HG03469 (cell line): Measurements from ENCODE around the gene DYNC2H1.
"Not testable (repeated sequence)": the region's sequence is repeated elsewhere in the genome, so short reads cannot be mapped to it uniquely, and the experiment has no call there.

ENCODE experiments used
- ATAC-seq: cut with Tn5 transposase; IDR thresholded peaks from one replicate; pipeline ENCODE4 v1.9.1; 2021; ENCODE audit warnings: mild to moderate bottlenecking, moderate library complexity, moderate number of reproducible peaks; ENCODE audit not compliant: unreplicated experiment

DYNC2H1 gene

GRCh38 chr11:103358251-103358650 is 249.0 kb downstream of the DYNC2H1 start:
- ATAC-seq: no peak

GRCh38 chr11:103359216-103359615 is 250.0 kb downstream of the DYNC2H1 start:
- no peak for ATAC-seq

GRCh38 chr11:103364687-103365086 is 255.5 kb downstream of the DYNC2H1 start:
- ATAC-seq: no peak

- ATAC-seq: no peak
Observed at GRCh38 chr11:103367650-103368049, 258.4 kb downstream of the DYNC2H1 start.

- ATAC-seq: no peak
Observed at GRCh38 chr11:103368145-103368544, 258.9 kb downstream of the DYNC2H1 start.

- no peak for ATAC-seq
Observed at GRCh38 chr11:103370076-103370475, 260.9 kb downstream of the DYNC2H1 start.

GRCh38 chr11:103372906-103373305 is 263.7 kb downstream of the DYNC2H1 start:
- ATAC-seq: no peak

- ATAC-seq: not testable (repeated sequence)
Observed at GRCh38 chr11:103374227-103374626, 265.0 kb downstream of the DYNC2H1 start.

- no peak for ATAC-seq
Observed at GRCh38 chr11:103378931-103379330, 269.7 kb downstream of the DYNC2H1 start.

GRCh38 chr11:103380031-103380430 is 270.8 kb downstream of the DYNC2H1 start:
- ATAC-seq: no peak

- ATAC-seq: no peak
Observed at GRCh38 chr11:103384652-103385051, 275.4 kb downstream of the DYNC2H1 start.

- ATAC-seq: no peak
Observed at GRCh38 chr11:103395612-103396011, 286.4 kb downstream of the DYNC2H1 start.

GRCh38 chr11:103396237-103396636 is 287.0 kb downstream of the DYNC2H1 start:
- no peak for ATAC-seq

GRCh38 chr11:103397369-103397768 is 288.1 kb downstream of the DYNC2H1 start:
- ATAC-seq: no peak

GRCh38 chr11:103398829-103399228 is 289.6 kb downstream of the DYNC2H1 start:
- ATAC-seq: no peak

GRCh38 chr11:103406357-103406756 is 297.1 kb downstream of the DYNC2H1 start:
- no peak for ATAC-seq

- no peak for ATAC-seq
Observed at GRCh38 chr11:103407641-103408040, 298.4 kb downstream of the DYNC2H1 start.

GRCh38 chr11:103413266-103413888 is 304.2 kb downstream of the DYNC2H1 start:
- no peak for ATAC-seq

GRCh38 chr11:103418014-103418413 is 308.8 kb downstream of the DYNC2H1 start:
- ATAC-seq: no peak

- ATAC-seq: no peak
Observed at GRCh38 chr11:103420593-103420992, 311.4 kb downstream of the DYNC2H1 start.

GRCh38 chr11:103433386-103434072 is 324.3 kb downstream of the DYNC2H1 start:
- no peak for ATAC-seq

- ATAC-seq: no peak
Observed at GRCh38 chr11:103434073-103434411, 324.8 kb downstream of the DYNC2H1 start.
